HG02623 (cell line): ENCODE data around the gene CPSF7.
"Not testable (repeated sequence)": the region's sequence is repeated elsewhere in the genome, so short reads cannot be mapped to it uniquely, and the experiment has no call there.

ENCODE experiments used
- ATAC-seq: cut with Tn5 transposase; IDR thresholded peaks from one replicate; pipeline ENCODE4 v1.9.1; 2021; ENCODE audit warnings: moderate library complexity; ENCODE audit not compliant: unreplicated experiment

The CPSF7 gene

GRCh38 chr11:61384271-61385242 is 45.2 kb downstream of the CPSF7 start:
- no peak for ATAC-seq

DNA sequence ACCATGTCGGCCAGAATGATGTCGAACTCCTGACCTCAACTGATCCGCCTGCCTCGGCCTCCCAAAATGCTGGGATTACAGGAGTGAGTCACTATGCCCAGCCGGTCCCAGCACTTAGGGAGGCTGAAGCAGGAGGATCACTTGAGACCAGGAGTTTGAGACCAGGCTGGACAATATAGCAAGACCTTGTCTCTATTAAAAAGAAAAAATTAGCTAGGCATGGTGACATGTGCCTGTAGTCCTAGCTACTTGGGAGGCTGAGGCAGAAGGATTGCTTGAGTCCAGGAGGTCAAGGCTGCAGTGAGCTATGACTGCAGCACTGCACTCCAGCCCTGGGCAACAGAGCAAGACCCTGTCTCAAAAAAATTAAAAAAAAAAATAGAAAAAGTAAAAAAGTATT is 45.9 kb downstream of the CPSF7 start:
- ATAC-seq, result not testable (repeated sequence)

DNA sequence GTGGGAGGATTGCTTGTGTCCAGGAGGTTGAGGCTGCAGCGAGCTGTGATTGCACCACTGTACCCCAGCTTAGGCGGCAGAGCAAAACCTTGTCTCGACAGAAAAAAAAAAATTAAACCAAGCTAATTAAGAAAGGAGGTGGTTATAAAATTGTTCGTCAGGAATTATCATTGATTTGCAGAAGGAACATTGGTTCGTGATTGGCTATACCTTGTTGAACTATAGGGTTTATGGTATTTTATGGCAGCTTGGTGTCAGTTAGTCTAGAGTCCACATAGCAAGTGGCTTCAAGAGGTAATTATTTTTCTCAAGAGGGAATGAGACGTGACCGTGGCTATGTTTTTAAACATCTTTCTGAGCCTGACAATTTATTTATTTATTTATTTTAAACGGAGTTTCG is 48.9 kb downstream of the CPSF7 start:
- no peak for ATAC-seq

DNA sequence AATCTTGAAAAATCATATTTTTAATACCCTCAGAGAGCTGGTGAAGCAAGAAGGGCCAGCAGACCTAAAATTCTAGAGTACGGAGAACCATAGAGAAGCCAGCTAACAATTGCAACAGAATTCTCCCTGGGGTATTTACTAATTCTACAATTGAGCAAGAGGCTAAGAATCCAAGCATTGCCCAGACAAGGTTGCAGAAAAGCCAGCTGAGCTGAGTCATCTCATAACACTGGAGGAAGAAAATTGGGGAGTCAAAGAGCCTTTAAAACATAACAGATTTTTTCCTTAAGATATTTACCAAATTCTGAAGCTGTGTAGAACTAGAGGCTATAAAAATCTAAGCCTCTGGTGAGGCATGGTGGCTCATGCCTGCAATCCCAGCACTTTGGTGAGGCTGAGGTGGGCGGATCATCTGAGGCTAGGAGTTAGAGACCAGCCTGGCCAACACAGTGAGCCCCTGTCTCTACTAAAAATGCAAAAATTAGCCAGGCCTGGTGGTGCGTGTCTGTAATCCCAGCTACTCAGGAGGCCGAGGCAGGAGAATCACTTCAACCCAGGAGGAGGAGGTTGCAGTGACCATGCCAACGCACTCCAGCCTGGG is 51.0 kb downstream of the CPSF7 start:
- ATAC-seq, result no peak

DNA sequence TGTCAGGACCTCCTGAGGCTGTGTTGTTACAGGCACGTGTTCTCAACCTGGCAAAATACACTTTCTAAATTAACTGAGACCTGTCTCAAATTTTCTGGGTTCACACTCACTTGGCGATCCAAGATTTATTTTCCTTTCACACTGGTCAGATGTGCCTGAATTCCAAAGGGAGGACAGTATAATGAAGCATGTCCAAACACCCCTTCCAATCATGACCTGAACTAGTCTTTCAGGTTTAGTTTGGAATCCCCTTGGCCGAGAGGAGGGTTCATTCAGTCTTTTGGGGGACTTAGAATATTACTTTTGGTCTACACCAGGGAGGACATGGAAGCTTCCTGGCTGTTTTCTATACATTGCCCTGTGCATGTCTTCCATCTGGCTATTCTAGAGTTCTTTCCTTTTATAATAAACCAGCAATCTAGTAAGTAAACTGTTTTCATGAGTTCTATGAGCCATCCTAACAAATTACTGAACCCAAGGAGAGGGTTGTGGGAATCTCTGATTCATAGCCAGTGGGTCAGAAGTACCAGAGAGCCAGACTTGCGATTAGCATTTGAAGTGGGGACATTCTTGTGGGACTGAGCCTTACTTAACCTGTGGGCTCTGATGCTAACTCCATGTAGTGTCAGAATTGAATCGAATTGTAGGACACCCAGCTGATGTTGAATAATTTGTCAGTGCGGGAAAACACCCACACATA is 52.2 kb downstream of the CPSF7 start:
- ATAC-seq, result no peak

DNA sequence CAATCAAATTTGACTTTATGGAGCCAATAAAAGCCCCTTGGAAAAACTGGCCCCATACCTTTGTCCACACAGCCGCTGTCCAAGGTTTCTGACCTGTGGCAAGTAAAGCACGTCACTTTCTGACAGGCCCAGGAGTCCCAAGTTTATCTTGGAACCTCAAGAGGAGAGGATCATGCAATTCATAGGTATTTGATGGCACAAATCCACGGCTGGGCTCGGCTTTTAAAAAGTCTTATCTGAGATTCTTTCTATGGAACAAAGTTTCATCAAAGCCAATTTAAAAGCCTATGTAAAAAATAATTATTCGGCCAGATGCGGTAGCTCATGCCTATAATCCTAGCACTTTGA is 54.0 kb downstream of the CPSF7 start:
- no peak for ATAC-seq

GRCh38 chr11:61372659-61373420 is 56.9 kb downstream of the CPSF7 start:
- ATAC-seq, result no peak

DNA sequence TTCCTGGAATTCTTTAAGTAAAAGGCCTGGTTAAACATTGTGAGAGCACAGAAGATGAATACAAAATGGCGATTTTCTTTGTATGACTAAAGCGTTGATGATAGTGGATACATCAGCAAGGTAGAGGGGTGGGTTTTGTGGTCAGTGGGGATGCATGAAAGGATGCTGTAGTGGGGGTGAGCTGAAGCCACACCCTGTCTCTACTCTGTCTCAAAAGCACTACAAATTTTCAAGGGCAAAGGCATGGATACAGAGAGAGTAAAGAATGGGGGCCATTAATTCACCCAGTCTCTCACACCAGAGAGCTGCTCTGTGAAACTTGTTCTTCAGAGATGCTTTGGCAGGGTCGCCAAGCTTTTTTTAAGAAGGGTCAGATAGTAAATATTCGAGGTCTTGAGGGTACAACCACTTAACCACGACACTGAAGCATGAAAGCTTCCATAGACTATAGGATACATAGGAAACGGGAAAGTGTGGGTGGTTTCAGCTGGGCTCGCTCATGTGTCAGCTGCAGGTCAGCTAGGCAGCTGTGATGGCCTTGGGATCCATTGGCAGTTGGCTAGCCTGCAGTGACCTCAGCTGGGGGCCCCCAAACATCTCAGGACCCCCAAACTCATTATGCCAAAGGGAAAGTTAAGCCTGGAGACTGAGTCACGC is 59.3 kb downstream of the CPSF7 start:
- ATAC-seq, result no peak

DNA sequence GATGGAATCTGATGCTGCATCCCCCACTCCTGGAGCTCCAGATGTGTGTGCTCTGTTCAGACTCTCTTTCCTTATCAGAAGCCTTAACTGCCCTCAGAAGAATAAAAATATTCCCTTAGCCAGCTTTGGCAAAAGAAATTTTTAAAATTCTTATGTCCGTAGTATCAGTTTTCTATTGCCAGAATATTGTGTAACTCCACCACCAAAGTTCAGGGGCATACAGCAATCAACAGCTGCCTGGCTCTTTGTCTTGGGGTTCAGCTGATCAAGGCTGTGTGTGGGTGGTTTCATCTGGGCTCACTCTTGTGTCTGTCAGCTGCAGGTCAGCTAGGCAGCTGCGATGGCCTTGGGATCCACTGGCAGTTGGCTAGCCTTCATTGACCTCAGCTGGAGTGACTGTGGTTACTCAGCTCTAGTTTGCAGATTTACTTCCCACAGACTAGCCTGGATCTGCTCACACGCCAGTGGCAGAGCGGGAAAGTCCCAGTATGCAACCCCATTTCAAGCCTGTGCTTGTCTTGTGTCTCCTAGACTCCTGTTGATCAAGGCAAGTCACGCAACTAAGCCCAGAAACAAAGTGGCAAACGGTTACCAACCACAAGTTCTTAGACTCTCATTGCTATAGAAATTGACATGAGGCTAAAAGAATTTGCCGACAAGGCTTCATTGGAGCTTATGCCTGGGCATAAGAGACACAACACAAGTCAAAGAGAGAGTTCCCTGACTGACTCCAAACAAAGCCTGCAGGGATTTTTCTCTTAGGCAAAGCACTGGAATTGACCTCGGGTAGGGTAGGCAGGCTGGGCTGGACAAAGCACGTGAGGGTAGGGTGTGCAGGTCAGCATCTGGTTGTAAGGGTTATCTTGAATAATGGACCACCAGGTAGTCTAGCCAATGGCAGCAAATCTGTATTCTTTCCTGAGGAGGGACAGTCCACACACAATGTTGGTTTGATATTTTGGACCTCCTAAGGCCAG is 60.1 kb downstream of the CPSF7 start:
- ATAC-seq, result no peak

- no peak for ATAC-seq
Observed at GRCh38 chr11:61368646-61369045, 61.1 kb downstream of the CPSF7 start.

GRCh38 chr11:61367406-61367805 is 62.4 kb downstream of the CPSF7 start:
- no peak for ATAC-seq

- no peak for ATAC-seq
Observed at GRCh38 chr11:61364012-61364675, 65.6 kb downstream of the CPSF7 start.

GRCh38 chr11:61362542-61362875 is 67.3 kb downstream of the CPSF7 start:
- ATAC-seq, result no peak

GRCh38 chr11:61361741-61362541 is 67.8 kb downstream of the CPSF7 start, which contains the start of the genes CYB561A3 and TMEM138:
Gene CYB561A3, minus strand, starts transcription at chr11:61361882. Its CDS starts 5,169 bp downstream, at chr11:61356713.
Gene TMEM138, plus strand, starts transcription at chr11:61362374. Its CDS starts 2,017 bp downstream, at chr11:61364391.
- ATAC-seq, result peak; percentile 75

GRCh38 chr11:61361237-61361740 is 68.5 kb downstream of the CPSF7 start:
- no peak for ATAC-seq

- no peak for ATAC-seq
Observed at GRCh38 chr11:61359516-61359915, 70.3 kb downstream of the CPSF7 start.

DNA sequence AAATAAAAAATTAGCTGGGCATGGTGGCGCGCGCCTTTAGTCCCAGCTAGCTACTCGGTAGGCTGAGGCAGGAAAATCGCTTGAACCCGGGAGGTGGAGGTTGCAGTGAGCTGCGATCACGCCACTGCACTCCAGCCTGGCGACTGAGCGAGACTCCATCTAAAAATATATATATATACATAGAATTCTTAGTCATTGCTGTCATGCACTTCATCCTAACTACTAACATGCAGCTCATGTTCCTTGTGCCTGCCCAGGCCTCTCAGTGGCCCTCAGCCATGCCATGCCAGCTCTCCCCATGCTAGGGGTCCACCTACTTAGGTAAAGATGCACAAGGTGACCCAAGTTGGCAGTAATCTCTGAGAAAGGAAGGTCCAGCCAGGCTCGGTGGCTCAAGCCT is 71.2 kb downstream of the CPSF7 start:
- no peak for ATAC-seq

DNA sequence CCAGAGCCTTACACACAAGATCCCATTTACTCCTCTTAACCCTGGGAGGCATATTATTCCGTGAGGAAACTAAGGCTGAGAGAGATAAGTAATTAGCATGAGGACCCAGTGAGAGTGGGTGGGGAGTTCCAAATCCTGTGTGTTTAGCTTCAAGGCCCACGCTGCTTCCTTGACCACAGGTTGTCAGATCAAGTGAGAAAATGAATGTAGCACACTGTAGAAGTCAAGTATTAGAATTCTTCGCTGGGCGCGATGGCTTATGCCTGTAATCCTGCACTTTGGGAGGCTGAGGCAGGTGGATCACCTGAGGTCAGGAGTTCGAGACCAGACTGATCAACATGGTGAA is 71.9 kb downstream of the CPSF7 start:
- ATAC-seq, result no peak
